ENCODE data around the gene TPTE.
"Not testable (repeated sequence)": the region's sequence is repeated elsewhere in the genome, so short reads cannot be mapped to it uniquely, and the experiment has no call there.

GRCh38 chr21:10630829-10631228, 109.4 kb downstream of the TPTE start:
- TF ChIP-seq POLR2A, CTCF (IDR thresholded peaks at IDR 0.05): not testable (repeated sequence)

All from adrenal gland (tissue), 5 donors.